ENCODE results near the gene NCOA4. TPM values are rescaled to one million over a fixed set of nuclear protein-coding genes. Genes with fewer than 3 reads are reported as not detected.

The NCOA4 gene
- total RNA-seq, 1 experiment from 2014 or later: 50.6 TPM

DNA sequence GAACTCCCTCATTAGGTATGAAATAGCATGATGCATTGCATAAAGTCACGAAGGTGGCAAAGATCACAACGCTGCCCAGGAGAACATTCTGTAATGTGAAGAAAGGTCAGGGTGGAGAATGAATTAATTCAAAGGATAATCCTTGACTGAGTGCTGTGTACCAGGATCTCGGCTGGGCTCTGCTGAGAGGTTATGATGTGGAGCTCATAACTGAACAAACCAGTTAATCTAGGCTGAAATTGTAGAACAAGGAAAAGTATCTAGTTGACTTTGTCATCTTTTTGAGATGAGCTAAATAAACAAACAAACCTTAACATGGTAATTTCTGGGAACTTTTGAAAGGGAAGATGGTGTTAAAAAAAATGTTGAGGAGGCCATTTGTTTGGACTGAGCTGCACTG is 9.6 kb upstream of the NCOA4 start:
- H3K27me3 ChIP-seq (replicated peaks; ENCODE audit: insufficient read depth, low read depth, low read length, poor library complexity): peaks cover 18% of the 10 kb centered on the region
- no peaks in the 10 kb centered on the region for H3K36me3 ChIP-seq (ENCODE audit: insufficient read depth, low read length, poor library complexity, severe bottlenecking)
- TF ChIP-seq, protein P1, sequence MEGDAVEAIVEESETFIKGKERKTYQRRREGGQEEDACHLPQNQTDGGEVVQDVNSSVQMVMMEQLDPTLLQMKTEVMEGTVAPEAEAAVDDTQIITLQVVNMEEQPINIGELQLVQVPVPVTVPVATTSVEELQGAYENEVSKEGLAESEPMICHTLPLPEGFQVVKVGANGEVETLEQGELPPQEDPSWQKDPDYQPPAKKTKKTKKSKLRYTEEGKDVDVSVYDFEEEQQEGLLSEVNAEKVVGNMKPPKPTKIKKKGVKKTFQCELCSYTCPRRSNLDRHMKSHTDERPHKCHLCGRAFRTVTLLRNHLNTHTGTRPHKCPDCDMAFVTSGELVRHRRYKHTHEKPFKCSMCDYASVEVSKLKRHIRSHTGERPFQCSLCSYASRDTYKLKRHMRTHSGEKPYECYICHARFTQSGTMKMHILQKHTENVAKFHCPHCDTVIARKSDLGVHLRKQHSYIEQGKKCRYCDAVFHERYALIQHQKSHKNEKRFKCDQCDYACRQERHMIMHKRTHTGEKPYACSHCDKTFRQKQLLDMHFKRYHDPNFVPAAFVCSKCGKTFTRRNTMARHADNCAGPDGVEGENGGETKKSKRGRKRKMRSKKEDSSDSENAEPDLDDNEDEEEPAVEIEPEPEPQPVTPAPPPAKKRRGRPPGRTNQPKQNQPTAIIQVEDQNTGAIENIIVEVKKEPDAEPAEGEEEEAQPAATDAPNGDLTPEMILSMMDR (conservative IDR thresholded peaks at IDR 0.05; ENCODE audit: low read depth, low read length): no peak
- TF ChIP-seq EZH2 (IDR thresholded peaks at IDR 0.05; ENCODE audit: borderline replicate concordance, low read depth, low read length, poor library complexity, severe bottlenecking): no peak
- BruUV-seq (replicated peaks): no TSS peak
- POLR2A ChIA-PET (ENCODE audit: low non-redundant PET): no interaction called here
- H3K9me3 ChIP-seq (ENCODE audit: low read depth, low read length, poor library complexity, severe bottlenecking): no peaks in the 10 kb centered on the region
- no peak overlapping the region for H3K4me3 ChIP-seq (ENCODE audit: low read depth, low read length, poor library complexity, severe bottlenecking)
- intact Hi-C loops (cut with micrococcal nuclease; ENCODE audit: unreplicated experiment): no loop called here
- no peak overlapping the region for H3K27ac ChIP-seq (ENCODE audit: low read depth, low read length, poor library complexity, severe bottlenecking)
- H3K4me1 ChIP-seq (ENCODE audit: insufficient read depth, low read length, poor library complexity, severe bottlenecking): no peaks in the 10 kb centered on the region
- CTCF ChIA-PET: no interaction called here
- no peak for DNase-seq (ENCODE audit: low spot score)

DNA sequence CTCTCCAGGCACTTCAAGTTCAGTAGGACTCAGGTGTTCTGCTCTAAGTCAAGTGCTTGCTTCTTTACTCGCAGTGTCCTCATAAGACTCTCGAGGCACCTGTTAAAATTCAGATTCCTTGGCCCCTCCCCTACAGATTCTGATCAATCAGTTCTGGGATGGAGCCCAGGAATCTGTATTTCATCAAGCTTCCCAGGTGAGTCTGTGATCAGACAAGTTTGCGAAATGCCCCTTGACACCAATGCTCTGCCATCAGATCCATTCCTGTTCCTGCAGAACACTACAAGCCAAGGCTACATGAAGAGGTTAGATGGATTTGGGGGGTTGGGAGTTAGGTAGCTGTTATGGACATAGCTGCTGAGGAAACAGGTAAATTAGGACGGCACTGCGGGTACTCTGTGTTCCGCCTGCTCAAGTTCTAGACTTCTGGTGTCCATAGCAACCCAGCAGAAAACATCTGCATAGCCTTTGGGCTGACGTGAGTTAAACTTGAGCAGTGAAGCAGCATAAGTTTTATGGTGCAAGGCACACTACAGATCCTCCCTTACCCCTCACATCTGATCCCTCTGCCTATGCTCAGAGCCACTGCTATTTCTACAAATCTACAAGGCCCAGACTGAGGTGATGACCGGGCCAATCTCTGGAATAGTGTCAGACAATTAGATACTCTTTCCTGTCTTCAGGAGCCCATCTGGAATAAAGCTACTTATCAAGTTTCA is 6.8 kb upstream of the NCOA4 start:
- intact Hi-C loops (cut with micrococcal nuclease; ENCODE audit: unreplicated experiment): no loop called here
- ChIA-PET POLR2A (ENCODE audit: low non-redundant PET) (no interaction called here), CTCF (no interaction called here)
- H3K4me3 ChIP-seq (ENCODE audit: low read depth, low read length, poor library complexity, severe bottlenecking): no peak overlapping the region
- no peaks in the 10 kb centered on the region for H3K9me3 ChIP-seq (ENCODE audit: low read depth, low read length, poor library complexity, severe bottlenecking)
- DNase-seq (ENCODE audit: low spot score): no peak
- no TSS peak for BruUV-seq (replicated peaks)
- no peaks in the 10 kb centered on the region for H3K36me3 ChIP-seq (ENCODE audit: insufficient read depth, low read length, poor library complexity, severe bottlenecking)
- no peak overlapping the region for H3K27ac ChIP-seq (ENCODE audit: low read depth, low read length, poor library complexity, severe bottlenecking)
- peaks cover 14% of the 10 kb centered on the region for H3K27me3 ChIP-seq (replicated peaks; ENCODE audit: insufficient read depth, low read depth, low read length, poor library complexity)
- no peaks in the 10 kb centered on the region for H3K4me1 ChIP-seq (ENCODE audit: insufficient read depth, low read length, poor library complexity, severe bottlenecking)
- no peak for TF ChIP-seq EZH2 (IDR thresholded peaks at IDR 0.05; ENCODE audit: borderline replicate concordance, low read depth, low read length, poor library complexity, severe bottlenecking)
- TF ChIP-seq, protein P1 (conservative IDR thresholded peaks at IDR 0.05; ENCODE audit: low read depth, low read length): no peak

DNA sequence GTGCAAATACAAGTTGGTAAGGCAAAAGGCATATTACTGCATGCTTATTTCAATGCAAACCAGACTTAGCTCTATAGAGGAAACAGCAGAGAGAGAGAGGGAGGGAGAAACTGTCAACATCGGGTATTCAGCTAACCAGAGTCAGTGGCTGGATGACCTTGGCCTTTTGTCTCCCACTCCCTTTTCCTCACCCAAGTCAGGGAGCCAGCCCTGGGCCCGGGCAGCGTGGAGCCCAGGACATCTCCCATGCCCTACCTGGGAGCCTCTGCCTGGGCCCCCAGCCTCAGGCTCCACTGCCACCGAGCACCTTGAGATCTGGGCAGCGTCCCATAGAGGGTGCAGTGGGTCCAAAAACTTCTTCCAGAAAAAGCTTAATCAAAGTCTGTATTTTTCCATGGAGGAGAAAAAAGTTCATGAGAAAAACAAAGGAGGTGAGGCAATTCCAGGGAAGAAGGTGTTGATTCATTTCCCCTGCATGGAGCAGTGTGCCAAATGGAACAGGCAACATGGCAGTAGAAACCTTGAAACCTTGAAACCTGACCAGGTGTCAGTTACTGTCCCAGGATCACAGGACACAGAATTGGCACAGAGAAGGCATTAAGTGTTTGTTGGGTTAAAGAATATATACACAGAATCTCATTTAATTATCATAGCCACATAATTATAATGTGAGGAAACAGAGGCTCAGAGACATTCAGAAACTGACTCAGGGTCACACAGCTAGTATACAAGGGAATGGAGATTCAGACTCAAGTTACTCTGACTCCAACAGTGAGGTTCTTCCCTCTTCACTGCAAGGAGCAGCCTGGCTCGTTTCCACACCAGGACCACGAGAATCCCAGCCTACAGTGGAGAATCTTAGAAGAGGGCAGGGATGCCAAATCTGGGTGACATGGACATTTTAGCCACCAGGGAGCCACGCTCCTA is 5.8 kb upstream of the NCOA4 start:
- Histone ChIP-seq H3K9me3 (ENCODE audit: low read depth, low read length, poor library complexity, severe bottlenecking) (no peaks in the 10 kb centered on the region), H3K27ac (ENCODE audit: low read depth, low read length, poor library complexity, severe bottlenecking) (no peak overlapping the region), H3K36me3 (ENCODE audit: insufficient read depth, low read length, poor library complexity, severe bottlenecking) (no peaks in the 10 kb centered on the region), H3K4me3 (ENCODE audit: low read depth, low read length, poor library complexity, severe bottlenecking) (no peak overlapping the region), H3K27me3 (replicated peaks; ENCODE audit: insufficient read depth, low read depth, low read length, poor library complexity) (peaks cover 7% of the 10 kb centered on the region), H3K4me1 (ENCODE audit: insufficient read depth, low read length, poor library complexity, severe bottlenecking) (no peaks in the 10 kb centered on the region)
- intact Hi-C loops (cut with micrococcal nuclease; ENCODE audit: unreplicated experiment): no loop called here
- TF ChIP-seq, protein P1 (conservative IDR thresholded peaks at IDR 0.05; ENCODE audit: low read depth, low read length): no peak
- no peak for DNase-seq (ENCODE audit: low spot score)
- BruUV-seq (replicated peaks): no TSS peak
- ChIA-PET POLR2A (ENCODE audit: low non-redundant PET) (no interaction called here), CTCF (no interaction called here)
